Measurements from ENCODE around the gene SPN.

The SPN gene

GRCh38 chr16:29664091-29664921, 1.3 kb downstream of the SPN start:
- no peak for TF ChIP-seq REST (IDR thresholded peaks at IDR 0.05; ENCODE audit: insufficient read depth in 1 of 2, low read depth in 2 of 2, low read length in 2 of 2)
- no peak for TF ChIP-seq POLR2AphosphoS5 (IDR thresholded peaks at IDR 0.05; ENCODE audit: low read depth, low read length)
- no peak for TF ChIP-seq TAF1 (IDR thresholded peaks at IDR 0.05; ENCODE audit: borderline replicate concordance, insufficient read depth, low read length)
- TF ChIP-seq SIN3A (IDR thresholded peaks at IDR 0.05; ENCODE audit: borderline replicate concordance, insufficient read depth, low read length), result no peak
- no peak for TF ChIP-seq FOXP2 (optimal IDR thresholded peaks at IDR 0.05; ENCODE audit: borderline replicate concordance, extremely low read depth, extremely low read length, insufficient read depth)

DNA sequence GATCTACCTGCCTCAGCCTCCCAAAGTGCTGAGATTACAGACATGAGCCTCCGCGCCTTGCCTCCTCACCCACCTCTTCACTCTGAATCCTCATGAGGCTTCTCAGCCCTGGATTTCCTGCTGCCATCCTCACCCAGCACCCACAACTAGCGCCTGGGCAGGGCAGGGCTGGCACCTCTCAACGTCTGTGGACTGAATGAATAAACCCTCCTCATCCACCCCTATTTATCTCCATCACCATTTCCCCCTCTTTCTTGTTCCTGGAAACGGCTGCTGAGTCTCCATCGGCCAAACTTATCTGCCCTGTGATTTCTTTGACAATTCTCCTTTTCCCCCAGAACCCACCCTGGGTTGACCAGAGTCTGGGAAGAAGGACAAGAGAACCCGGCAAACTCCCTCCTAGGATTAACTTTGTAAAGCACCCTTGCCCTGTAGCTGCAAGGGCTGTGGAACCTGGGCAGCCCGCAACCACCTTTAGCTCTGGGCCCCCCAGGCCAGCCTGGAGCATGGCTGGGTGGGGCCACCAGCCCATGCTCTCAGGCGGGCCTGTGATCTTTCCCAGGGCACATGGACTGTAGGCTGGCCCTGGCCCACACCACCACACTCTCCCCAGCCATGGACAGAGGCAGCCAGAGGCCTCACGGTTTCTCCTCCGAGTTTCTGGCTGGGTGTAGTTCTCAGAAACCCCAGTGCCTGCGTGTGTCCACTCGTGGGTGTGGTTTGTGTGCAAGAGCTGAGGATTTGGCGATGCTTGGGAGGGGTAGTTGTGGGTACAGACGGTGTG, 2.4 kb downstream of the SPN start:
- TF ChIP-seq REST (IDR thresholded peaks at IDR 0.05; ENCODE audit: insufficient read depth in 1 of 2, low read depth in 2 of 2, low read length in 2 of 2) (no peak), FOXP2 (optimal IDR thresholded peaks at IDR 0.05; ENCODE audit: borderline replicate concordance, extremely low read depth, extremely low read length, insufficient read depth) (no peak), TAF1 (IDR thresholded peaks at IDR 0.05; ENCODE audit: borderline replicate concordance, insufficient read depth, low read length) (no peak), POLR2AphosphoS5 (IDR thresholded peaks at IDR 0.05; ENCODE audit: low read depth, low read length) (no peak), SIN3A (IDR thresholded peaks at IDR 0.05; ENCODE audit: borderline replicate concordance, insufficient read depth, low read length) (no peak)

DNA sequence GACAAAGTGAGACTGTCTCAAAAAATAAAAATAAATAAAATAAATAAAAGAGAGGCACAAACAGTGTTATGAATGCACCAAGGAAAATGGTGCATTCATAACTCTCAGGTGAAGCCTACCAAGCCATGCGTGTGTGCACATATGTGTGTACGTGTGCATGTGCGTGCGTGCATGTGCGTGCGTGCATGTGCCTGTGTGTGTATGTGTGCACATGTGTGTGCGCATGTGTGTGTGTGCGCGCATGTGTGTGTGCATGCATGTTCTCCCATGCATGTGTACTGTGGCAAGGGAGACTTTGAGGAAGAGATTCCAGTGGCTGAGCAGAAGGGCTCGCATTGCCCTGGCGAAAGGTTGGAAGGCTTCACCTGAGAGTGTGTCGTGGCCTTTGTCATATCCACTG, 4.7 kb downstream of the SPN start:
- TF ChIP-seq SIN3A (IDR thresholded peaks at IDR 0.05; ENCODE audit: borderline replicate concordance, insufficient read depth, low read length), result no peak
- no peak for TF ChIP-seq REST (IDR thresholded peaks at IDR 0.05; ENCODE audit: insufficient read depth in 1 of 2, low read depth in 2 of 2, low read length in 2 of 2)

- TF ChIP-seq POLR2AphosphoS5 (IDR thresholded peaks at IDR 0.05; ENCODE audit: low read depth, low read length) (no peak), FOXP2 (optimal IDR thresholded peaks at IDR 0.05; ENCODE audit: borderline replicate concordance, extremely low read depth, extremely low read length, insufficient read depth) (no peak), SIN3A (IDR thresholded peaks at IDR 0.05; ENCODE audit: borderline replicate concordance, insufficient read depth, low read length) (no peak), TAF1 (IDR thresholded peaks at IDR 0.05; ENCODE audit: borderline replicate concordance, insufficient read depth, low read length) (no peak), REST (IDR thresholded peaks at IDR 0.05; ENCODE audit: insufficient read depth in 1 of 2, low read depth in 2 of 2, low read length in 2 of 2) (no peak)
Observed at GRCh38 chr16:29668267-29668666, 5.2 kb downstream of the SPN start.

Measured in PFSK-1 (cell line).